Fibroblast of skin of left quadriceps (primary cell): Measurements from ENCODE around the gene ATRN.
"Not testable (repeated sequence)": the region's sequence is repeated elsewhere in the genome, so short reads cannot be mapped to it uniquely, and the experiment has no call there.

Experiments used
- DNase-seq, 2 experiments: peaks; one replicate each; pipeline ENCODE4 v3.0.0-alpha.2; 2013; ENCODE audit warnings: low read depth in 2 of 2

Gene ATRN

DNA sequence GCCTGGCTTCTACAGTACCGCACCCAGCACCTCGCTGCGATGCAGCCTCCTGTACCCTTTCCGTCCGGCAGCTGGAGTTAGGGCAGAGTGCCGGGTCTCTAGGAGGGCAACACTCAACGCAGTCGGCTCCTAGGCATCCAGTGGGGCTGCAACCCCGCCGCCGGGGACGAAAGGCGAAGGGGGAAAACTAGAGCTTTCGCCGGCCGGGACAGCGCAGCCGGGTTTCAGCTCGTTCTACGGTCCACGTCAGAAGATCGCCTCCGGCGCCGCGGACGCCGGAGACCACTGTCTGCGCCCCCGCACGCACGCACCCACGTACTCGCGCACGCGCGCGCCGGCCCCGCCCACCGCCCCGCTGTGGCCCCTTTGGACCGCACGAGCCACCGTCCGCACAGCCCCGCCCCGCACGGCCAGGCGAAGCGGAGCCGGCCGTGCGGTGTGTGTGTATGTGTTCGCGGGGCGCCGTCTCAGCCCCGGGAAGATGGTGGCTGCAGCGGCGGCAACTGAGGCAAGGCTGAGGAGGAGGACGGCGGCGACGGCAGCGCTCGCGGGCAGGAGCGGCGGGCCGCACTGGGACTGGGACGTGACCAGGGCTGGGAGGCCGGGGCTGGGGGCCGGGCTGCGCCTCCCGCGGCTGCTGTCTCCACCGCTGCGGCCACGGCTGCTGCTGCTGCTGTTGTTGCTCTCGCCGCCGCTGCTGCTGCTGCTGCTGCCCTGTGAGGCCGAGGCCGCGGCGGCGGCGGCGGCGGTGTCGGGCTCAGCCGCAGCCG is at the start of gene ATRN:
TSS of gene ATRN (plus strand) at position 392 of the 770 bp plus-strand sequence. CDS start at position 482, 90 bp downstream.
- peak; percentile 78 to 80 for DNase-seq

DNA sequence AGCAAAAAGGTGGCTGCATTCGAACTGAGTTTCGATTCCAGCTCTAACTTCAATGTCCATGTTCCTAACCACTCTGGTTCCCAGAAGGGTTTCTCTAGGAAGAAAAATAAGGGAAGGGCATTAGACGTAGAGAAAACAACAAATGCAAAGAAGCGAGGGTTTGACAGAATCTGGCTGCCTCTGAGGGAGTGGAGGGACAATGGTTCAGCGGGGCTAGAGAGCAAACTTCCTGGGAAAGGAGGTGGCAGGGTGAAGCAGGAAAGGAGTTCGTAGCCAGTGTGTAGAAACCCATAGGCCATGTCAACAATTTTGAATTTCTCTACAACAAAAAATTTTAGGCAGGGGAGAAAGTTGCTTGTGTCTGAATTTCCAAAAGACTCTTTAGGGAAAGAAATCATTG is 48.8 kb upstream of the ATRN start:
- DNase-seq, result no peak

DNA sequence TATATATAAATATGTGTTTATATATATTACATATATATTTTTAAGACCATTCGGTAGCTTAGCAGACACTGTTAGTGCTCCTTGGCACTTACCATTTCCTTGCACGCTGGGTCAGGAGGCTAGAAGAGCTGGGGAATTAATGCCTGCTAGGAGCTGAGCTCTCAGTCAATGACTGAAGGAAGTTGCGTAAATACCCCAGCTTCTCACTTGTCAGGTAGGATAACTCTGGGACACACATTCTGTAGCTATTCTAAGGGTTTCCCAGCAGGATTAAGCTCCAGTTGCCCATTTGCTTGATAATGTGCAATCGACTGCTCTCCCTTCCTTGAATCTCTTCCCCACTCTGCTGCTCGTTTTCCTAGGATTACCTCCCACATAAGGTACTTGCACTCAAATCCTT is 47.7 kb upstream of the ATRN start:
- no peak for DNase-seq

DNA sequence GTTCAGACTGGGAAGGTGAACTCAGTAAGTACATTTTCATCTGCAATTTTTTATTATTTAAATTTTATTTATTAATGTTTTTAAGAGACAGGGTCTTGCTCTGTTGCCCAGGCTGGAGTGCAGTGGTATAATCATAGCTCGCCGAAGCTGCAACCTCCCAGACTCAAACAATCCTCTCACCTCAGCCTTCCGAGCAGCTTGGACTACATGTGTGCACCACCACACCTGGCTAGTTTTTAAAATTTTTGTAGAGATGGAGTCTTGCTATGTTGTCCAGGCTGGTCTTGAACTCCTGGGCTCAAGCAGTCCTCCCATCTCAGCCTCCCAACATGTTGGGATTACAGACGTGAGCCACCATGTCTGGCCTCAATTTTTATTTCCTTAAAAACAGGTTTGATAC is 44.1 kb upstream of the ATRN start:
- not testable (repeated sequence) for DNase-seq

DNA sequence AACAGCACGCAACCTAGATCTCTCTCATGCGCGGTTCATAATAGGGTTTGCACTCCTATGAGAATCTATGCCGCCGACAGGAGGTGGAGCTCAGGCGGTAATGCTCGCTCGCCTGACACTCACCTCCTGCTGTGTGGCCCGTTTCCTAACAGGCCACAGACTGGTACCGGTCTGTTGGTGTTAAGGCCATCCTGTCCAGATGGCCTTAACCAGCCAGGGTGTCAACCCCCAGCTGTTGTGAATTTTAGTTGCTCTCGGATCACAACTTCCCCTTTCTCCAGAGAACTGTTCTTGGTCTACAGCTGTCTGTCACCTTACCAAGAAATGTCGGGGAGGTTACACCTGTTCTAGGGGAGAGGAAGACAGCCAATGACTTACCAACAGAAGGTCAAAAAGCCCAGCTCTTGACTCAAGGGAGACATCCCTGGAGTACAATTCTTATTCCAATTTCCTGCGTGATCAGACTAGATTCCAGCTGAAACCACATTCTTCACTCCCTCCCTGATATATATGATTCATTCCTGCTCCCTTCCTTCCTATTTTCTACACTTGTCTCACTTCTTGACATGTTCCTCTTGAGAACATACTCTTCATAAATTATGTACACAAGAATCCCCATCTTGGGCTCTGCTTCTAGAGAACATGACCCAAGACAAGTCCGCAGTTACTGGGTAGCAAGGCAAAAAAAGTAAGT is 40.3 kb upstream of the ATRN start:
- DNase-seq, result no peak

DNA sequence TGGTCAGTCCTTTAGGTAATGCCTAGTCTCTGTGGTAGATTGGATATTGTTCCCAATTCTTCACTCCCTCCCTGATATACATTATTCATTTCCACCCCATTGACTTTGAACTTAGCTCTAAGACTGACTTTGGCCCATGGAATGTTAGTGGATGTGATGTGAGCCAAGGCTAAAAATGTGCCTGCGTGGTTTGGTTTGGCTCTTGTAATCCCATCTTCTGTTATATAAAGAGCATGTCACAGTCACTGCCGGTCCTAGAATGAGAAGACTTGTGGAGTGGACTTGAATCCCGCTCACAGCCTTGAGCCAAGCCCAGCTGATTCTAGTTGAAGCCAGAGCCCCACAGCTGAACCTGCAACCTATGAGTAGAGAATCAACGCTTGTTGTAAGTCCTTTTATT is 39.7 kb upstream of the ATRN start:
- DNase-seq, result no peak

DNA sequence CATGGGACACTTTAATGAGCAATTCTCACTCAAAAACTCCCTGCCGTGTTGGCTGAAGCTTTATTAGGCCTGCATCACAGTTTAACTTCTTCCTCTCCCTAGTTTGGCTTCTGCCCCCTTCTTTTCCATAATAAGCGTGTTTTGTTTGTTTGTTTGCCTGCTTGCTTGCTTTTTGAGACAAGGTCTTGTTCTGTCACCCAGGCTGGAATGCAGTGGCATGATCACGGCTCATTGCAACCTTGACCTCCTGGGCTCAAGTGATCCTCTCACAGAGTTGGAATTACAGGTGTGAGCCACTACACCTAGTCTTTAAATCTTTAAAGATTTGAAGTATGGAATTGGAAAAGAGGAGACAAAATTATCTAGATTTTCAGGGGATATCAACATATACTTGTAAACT is 38.0 kb upstream of the ATRN start:
- no peak for DNase-seq

DNA sequence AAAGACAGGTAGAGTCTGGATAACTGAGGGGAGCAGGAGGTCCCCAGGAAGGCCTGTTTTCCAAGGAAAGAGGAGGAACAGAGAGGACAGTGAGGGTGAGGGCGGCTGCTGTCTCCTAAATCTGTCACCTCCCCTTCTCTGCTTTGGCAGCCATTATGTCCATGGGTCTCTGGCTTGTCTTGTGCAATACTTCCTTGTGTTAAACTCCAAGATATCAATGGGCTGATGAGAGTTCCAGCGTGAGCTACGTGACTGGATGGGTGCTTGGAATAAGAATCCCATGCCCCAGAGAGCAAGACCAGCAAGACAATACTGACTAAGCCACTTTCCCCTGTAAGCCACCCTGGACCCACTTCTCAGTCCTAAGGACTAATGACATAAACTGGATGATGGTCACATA is 37.1 kb upstream of the ATRN start:
- no peak for DNase-seq

DNA sequence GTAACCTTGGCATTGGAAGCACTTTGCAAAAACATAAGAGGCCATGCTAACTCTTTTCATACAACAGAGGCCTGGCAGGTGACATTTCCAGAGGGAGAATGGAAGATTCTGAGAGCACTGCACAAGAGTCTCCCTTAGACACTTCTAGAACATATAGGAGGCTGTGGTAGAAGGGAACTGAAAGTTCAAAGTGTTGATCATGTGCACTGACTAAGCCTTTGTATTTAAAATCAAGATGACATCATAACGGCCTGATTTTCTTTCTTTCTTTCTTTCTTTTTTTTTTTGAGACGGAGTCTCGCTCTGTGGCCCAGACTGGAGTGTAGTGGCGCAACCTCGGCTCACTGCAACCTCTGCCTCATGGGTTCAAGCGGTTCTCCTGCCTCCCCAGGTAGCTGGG is 36.6 kb upstream of the ATRN start:
- no peak for DNase-seq

DNA sequence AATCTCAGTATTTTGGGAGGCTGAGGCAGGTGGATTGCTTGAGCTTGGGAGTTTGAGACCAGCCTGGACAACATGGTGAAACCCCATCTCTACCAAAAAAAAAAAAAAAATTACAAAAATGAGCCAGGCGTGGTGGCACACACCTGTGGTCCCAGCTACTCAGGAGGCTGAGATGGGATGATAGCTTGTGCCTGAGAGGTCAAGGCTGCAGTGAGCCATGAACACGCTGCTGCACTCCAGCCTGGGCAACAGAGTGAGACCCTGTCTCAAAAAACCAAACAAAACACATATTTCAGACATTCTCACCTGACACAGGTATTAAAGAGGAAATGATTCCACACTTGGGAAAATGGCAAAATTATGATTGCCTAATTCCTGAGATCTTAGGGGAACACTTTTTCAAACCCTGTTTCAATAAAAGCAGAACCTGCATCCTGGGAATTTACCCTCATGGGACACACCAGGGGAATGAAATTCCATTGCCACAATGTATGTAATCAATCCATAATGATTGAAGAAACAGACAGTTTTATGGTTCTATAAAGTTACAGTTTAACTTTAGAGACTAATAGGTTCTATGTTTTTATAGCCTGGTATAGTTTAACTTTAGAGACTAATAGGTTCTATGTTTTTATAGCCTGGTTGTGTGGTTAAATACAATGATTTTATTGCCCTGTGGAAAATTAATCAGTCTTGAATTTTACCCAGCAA is 33.8 kb upstream of the ATRN start:
- DNase-seq, result no peak

DNA sequence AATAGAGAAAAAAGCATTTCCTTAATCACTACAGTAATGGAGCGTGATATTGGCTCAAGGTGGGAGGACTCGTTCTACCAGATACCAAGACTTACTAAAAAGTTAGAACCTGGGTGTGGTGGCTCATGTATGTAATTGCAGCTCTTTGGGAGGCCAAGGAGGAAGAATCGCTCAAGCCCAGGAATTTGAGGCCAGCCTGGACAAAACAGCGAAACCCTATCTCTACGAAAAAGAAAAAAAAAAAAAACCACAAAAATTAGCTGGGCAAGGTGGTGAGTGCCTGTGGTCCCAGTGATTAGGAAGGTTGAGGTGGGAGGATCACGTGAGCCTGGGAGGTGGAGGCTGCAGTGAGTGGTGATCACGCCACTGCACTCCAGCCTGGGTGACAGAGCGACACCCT is 24.0 kb upstream of the ATRN start:
- DNase-seq, result no peak

DNA sequence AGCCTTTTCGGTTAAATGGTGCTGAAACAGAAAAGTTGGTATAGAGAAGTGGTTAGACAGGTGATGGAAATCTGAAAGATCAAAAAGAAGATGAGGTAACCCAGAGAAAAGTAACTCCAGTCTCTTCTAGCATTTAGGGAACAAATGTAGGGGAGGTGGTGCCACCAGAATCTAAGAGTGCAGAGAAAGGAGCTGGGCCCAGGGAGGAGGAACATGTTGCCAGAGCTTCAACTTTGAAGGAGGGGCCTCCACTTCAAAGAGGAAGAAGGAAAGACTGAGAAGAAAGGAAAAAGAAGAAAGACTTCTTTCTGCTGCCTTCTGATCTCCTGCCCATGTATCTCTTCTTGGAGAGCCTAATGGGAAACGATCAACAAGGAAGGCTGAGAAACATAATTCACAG is 23.5 kb upstream of the ATRN start:
- no peak for DNase-seq

DNA sequence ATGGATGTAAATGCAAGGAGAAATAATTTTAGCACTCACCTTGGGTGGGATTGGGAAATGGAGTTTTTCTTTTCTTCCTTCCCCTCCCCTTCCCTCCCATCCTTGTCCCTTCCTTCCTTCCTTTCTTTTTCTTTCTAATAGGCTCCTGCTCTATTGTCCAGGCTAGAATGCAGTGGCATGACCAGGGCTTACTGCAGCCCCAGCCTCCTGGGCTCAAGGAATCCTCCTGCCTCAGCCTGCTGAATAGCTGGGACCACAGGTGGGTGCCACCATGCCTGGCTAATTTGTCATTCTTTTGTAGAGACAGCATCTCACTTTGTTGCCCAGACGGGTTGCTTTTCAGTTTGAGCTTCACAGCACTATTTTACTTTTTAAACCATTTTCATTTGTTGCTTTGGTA is 21.5 kb upstream of the ATRN start:
- DNase-seq, result no peak

DNA sequence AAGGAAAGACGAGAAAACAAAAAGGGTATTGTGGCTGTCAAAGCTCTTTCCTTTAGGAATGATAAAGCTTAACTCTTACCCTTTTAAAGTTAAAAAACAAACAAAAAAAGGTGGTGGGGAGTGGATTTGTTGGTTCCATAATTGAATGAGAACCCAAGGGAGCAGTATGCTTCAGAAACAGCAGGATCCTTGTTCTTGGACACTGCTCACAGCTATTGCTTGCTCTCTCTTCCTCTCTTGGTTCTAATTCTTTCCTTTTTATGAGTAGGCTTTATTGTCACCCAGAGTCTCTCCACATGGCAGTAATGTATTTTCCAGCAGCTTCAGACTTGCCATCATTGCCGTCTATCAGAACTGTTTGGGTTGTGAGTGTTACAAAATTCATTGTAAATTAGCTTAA is 18.7 kb upstream of the ATRN start:
- no peak for DNase-seq

DNA sequence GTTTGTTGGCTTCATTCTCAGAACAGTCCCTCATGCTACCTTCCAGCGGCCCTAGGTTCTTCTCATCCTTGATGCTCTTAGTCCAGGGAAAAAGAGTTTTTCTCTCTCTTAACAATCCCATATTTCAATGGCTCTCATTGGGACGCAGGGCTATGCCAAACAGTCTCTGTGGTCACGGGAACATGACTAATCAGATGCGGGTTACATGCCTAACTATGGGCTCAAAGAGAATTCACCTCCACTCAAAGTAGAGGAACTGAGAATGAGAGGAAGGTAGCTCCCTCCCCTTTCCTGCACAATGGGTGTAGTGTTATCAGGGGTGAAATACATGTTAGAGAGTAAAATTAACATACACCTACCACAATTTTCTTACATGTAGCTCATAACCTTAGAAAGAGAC is 18.1 kb upstream of the ATRN start:
- no peak for DNase-seq

DNA sequence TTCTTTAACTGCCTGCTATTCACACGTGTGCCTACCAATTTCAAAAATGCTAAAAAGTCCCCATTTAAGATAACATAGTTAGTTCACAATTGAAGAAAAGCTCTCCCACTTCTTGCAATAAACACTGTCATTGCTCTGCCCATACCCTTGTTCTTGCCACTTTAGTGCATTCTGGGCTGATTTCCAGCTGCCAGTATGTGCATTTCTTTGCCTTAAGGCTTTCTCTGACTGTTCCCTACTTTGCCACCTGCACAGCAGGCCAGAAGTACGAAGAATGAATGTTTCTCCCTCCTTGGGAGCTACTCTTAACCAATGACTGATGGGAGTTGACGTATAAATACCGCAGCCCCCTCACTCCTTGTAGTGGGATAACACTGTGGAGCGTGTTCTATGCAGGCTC is 16.0 kb upstream of the ATRN start:
- no peak for DNase-seq

DNA sequence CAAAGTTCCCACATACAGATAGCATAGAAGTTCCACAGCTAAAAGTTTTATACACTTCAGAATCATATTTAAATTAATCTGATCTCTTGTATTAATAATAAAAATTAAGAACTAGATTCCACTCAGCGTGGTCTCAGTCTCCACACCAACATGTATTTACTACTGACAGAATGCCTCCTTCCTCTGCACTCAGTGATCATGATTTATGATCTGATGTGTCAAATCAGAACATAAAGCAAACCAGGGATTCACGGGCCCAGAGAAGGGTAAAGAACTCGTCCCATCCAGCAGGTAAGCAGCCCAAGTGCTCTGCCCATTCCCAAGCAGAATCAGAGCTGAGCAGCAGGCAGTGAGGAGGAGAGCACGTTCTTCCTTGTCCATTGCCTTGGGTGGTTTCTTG is 14.2 kb upstream of the ATRN start:
- DNase-seq, result no peak

DNA sequence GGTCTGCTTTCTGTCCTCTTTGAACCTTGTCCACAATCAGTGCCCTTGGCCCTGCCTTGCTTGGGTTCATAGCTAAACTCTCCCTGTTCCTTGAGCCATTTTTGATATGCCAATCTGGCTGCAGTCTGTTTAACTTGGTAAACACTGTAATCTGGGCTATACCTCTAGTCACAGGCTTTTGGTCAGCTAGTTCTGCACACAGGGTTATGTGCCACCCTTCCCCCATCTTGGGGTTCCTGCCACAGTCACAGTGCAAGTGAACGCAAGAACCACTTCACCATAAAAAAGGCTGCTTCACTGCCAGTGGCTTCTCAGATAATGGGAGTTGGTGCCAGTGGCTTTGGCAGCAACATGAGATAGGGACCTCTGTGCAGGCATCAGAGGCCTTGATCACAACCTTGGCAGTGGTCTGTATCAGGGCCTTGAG is 10.9 kb upstream of the ATRN start:
- no peak for DNase-seq

DNA sequence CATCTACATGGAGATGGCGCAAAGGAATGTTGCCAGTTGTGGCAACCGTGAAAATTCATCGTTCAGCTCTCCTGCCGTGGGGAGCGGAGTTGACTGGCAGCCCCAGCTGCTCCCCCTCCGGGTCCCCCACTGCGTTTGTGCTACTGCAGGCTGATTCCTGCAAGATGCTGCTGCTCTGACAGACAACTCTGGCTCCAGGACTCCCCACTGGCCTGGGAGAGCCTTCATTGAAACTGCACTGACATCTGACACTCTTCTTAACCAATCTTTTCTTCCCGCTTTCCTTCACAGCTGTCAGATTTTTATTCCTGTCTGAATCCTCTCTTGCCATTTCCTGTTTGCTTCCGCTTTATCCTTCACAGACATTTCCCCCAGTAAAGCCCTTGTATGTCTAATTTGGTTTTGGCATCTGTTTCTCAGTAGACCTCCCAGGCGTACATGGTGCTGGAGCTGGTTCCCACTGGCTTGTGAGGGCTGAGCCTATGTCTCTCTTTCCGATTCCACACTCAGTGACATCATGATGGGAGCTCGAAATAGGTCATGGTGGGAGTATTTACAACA is 9.5 kb upstream of the ATRN start:
- DNase-seq, result peak; percentile 2 to 7

DNA sequence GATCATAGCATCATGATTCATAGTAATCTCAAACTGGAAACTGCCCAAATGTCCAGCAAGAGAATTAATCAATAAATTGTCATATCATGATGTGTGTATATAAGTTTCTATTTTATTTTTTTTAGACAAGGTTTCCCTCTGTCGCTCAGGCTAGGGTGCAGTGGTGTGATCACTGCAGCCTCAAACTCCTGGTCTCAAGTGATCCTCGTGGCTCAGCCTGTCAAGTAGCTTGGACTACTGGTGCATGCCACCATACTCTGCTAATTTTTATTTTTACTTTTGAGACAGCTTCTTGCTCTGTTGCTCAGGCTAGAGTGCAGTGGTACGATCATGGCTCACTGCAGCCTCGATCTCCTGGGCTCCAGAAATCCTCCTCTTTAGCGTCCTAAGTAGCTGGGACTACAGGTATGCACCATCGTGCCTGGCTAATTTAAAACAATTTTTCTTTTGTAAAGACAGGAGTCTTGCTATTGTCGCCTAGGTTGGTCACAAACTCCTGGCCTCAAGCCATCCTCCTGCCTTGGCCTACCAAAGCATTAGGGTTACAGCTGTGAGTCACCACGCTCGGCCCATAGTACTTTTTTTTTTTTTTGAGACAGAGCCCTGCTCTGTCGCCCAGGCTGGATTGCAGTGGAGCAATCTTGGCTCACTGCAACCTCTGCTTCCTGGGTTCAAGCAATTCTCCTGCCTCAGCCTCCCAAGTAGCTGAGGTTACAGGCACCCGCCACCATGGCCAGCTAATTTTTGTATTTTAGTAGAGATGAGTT is 8.7 kb upstream of the ATRN start:
- no peak for DNase-seq

DNA sequence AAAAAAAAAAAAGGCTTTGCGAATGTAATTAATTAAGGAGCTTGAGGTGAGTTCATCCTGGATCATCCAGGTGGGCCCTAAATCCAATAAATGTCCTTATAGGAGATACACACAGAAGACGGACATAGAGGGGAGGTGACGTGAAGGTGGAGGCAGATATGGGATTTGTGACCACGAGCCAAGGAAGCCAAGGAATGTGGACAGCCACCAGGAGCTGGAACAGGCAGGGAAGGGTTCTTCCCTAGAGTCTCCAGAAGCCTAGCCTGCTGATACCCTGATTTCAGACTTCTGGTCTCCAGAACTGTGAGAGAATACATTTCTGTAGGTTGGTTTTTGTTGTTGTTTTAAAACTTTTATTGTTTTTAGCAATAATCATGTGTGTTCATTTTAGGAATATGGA is 6.7 kb upstream of the ATRN start:
- no peak for DNase-seq

DNA sequence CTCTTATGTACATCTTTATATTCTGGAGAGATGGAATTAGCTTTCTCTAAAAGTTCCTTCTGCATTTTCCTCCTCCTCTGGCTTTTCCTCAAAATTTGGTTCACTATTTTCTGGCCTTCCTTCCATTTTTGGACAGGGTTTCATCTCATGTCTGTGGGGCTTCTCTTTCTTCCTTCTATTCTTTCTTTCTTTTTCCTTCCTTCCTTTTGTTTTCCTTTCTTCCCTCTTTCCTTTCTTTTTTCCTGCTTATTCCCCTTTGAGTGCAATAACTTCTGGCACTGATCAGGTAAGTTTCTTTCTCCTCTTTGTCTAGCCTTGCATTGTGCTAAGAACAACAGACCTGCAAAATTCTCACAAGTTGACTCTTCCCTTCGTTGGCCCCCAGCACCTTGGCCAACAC is 5.5 kb upstream of the ATRN start:
- DNase-seq, result no peak
